Breast epithelium (tissue), 3 donors: Measurements from ENCODE around the gene CGREF1.

Experiments
- POLR2A ChIP-seq: fragments of 450-650 bp; IDR thresholded peaks from one replicate; pipeline ENCODE4 v1.6.1; 2016; ENCODE audit warnings: antibody characterized with exemption, mild to moderate bottlenecking, moderate library complexity
- TF ChIP-seq, protein P1 (sequence below), 3 donors: fragments of 450-650 bp; IDR thresholded peaks; one replicate each; pipeline ENCODE4 v1.5.1; 2016 to 2017; ENCODE audit warnings: antibody characterized with exemption in 3 of 3, mild to moderate bottlenecking in 3 of 3, moderate library complexity in 3 of 3

DNA sequence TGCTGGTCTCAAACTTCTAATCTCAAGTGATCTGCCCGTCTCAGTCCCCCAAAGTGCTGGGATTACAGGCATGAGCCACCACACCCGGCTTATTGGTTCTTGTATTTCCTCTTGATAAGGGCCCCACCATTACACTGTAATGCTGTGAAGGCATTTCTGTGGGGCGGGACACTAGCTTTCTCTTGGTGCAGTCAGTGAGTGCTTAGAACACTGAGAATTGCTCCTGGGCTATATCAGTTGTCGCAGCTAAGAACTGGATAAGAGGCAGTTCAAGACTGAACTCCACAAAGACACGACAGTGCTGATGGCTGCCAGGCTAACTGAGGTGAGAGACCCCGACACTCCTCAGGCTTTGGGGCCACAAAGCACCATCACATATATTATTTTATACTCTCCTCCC lies 30.3 kb downstream of the CGREF1 start:
- TF ChIP-seq POLR2A = no peak
- TF ChIP-seq, protein P1, sequence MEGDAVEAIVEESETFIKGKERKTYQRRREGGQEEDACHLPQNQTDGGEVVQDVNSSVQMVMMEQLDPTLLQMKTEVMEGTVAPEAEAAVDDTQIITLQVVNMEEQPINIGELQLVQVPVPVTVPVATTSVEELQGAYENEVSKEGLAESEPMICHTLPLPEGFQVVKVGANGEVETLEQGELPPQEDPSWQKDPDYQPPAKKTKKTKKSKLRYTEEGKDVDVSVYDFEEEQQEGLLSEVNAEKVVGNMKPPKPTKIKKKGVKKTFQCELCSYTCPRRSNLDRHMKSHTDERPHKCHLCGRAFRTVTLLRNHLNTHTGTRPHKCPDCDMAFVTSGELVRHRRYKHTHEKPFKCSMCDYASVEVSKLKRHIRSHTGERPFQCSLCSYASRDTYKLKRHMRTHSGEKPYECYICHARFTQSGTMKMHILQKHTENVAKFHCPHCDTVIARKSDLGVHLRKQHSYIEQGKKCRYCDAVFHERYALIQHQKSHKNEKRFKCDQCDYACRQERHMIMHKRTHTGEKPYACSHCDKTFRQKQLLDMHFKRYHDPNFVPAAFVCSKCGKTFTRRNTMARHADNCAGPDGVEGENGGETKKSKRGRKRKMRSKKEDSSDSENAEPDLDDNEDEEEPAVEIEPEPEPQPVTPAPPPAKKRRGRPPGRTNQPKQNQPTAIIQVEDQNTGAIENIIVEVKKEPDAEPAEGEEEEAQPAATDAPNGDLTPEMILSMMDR (IDR thresholded peaks at IDR 0.05) = no peak
